Ecto neural progenitor cell (in vitro differentiated cells): ENCODE results near the gene SIMC1.
"Not testable (repeated sequence)": the region's sequence is repeated elsewhere in the genome, so short reads cannot be mapped to it uniquely, and the experiment has no call there.

ENCODE experiments used
- DNase-seq: peaks from one replicate; pipeline ENCODE4 v3.0.0-alpha.2; 2018; ENCODE audit warnings: low spot score

Gene SIMC1

GRCh38 chr5:176216393-176216916, 21.8 kb upstream of the SIMC1 start:
- not testable (repeated sequence) for DNase-seq

GRCh38 chr5:176217188-176217729, 21.0 kb upstream of the SIMC1 start:
- DNase-seq: not testable (repeated sequence)

GRCh38 chr5:176217764-176218163, 20.5 kb upstream of the SIMC1 start:
- not testable (repeated sequence) for DNase-seq

GRCh38 chr5:176222006-176222405, 16.2 kb upstream of the SIMC1 start:
- not testable (repeated sequence) for DNase-seq

GRCh38 chr5:176228358-176228757, 9.9 kb upstream of the SIMC1 start:
- DNase-seq: not testable (repeated sequence)

GRCh38 chr5:176233253-176233652, 5.0 kb upstream of the SIMC1 start:
- not testable (repeated sequence) for DNase-seq

- DNase-seq: not testable (repeated sequence)
These were observed 3.1 kb upstream of the SIMC1 start for GRCh38 chr5:176235155-176235554.

GRCh38 chr5:176238645-176239283, 540 bp downstream of the SIMC1 start:
- not testable (repeated sequence) for DNase-seq

GRCh38 chr5:176239304-176239703, 1.1 kb downstream of the SIMC1 start:
- not testable (repeated sequence) for DNase-seq

GRCh38 chr5:176244318-176244717, 6.1 kb downstream of the SIMC1 start:
- DNase-seq: not testable (repeated sequence)

GRCh38 chr5:176245074-176245473, 6.8 kb downstream of the SIMC1 start:
- not testable (repeated sequence) for DNase-seq

GRCh38 chr5:176245489-176245888, 7.3 kb downstream of the SIMC1 start:
- not testable (repeated sequence) for DNase-seq

- DNase-seq: not testable (repeated sequence)
These were observed 12.5 kb downstream of the SIMC1 start for GRCh38 chr5:176250691-176251090.

- not testable (repeated sequence) for DNase-seq
These were observed 13.9 kb downstream of the SIMC1 start for GRCh38 chr5:176252171-176252570.

- not testable (repeated sequence) for DNase-seq
These were observed 15.3 kb downstream of the SIMC1 start for GRCh38 chr5:176253370-176254065.

- DNase-seq: not testable (repeated sequence)
These were observed 15.8 kb downstream of the SIMC1 start for GRCh38 chr5:176254066-176254393.

GRCh38 chr5:176257871-176258505, 19.8 kb downstream of the SIMC1 start:
- DNase-seq: not testable (repeated sequence)

- DNase-seq: not testable (repeated sequence)
These were observed 22.5 kb downstream of the SIMC1 start for GRCh38 chr5:176260682-176261081.

- not testable (repeated sequence) for DNase-seq
These were observed 28.2 kb downstream of the SIMC1 start for GRCh38 chr5:176266448-176266847.

GRCh38 chr5:176289018-176289417, 50.8 kb downstream of the SIMC1 start:
- not testable (repeated sequence) for DNase-seq

GRCh38 chr5:176290057-176290840, 52.0 kb downstream of the SIMC1 start:
- DNase-seq: not testable (repeated sequence)

GRCh38 chr5:176305356-176305755, 67.1 kb downstream of the SIMC1 start:
- DNase-seq: not testable (repeated sequence)
